ENCODE results near the gene NLN. TPM values are rescaled to one million over a fixed set of nuclear protein-coding genes. Genes with fewer than 3 reads are reported as not detected.
A peak's percentile ranks its signal among the peaks of the same experiment; 100 is the strongest.
"Not testable (repeated sequence)": the region's sequence is repeated elsewhere in the genome, so short reads cannot be mapped to it uniquely, and the experiment has no call there.

The NLN gene
- total RNA-seq, 2 donors from 2014 or later, result 12.7 to 27.8 TPM

GRCh38 chr5:65825408-65826328 lies 103.7 kb downstream of the NLN start:
- no peaks in the 10 kb centered on the region for H3K36me3 Mint-ChIP-seq
- no peak overlapping the region for H3K27ac Mint-ChIP-seq
- no peaks in the 10 kb centered on the region for H3K9me3 Mint-ChIP-seq
- DNase-seq (ENCODE audit: low spot score in 2 of 2) (no peak), ATAC-seq (no peak)

- H3K27ac Mint-ChIP-seq, result no peak overlapping the region
- no peak for ATAC-seq
- no peaks in the 10 kb centered on the region for H3K9me3 Mint-ChIP-seq
- no peaks in the 10 kb centered on the region for H3K36me3 Mint-ChIP-seq
- no peak for DNase-seq (ENCODE audit: low spot score in 2 of 2)
Measured at GRCh38 chr5:65828022-65828896, 106.3 kb downstream of the NLN start.

GRCh38 chr5:65830856-65831255 lies 108.9 kb downstream of the NLN start:
- H3K27ac Mint-ChIP-seq, result no peak overlapping the region
- DNase-seq (ENCODE audit: low spot score in 2 of 2) (no peak), ATAC-seq (no peak)
- no peaks in the 10 kb centered on the region for H3K9me3 Mint-ChIP-seq
- no peaks in the 10 kb centered on the region for H3K36me3 Mint-ChIP-seq

- Mint-ChIP-seq H3K27ac (no peak overlapping the region), H3K36me3 (no peaks in the 10 kb centered on the region), H3K9me3 (no peaks in the 10 kb centered on the region)
- DNase-seq (ENCODE audit: low spot score in 2 of 2) (no peak), ATAC-seq (no peak)
Measured at GRCh38 chr5:65831276-65831675, 109.3 kb downstream of the NLN start.

- Mint-ChIP-seq H3K36me3 (no peaks in the 10 kb centered on the region), H3K27ac (no peak overlapping the region), H3K9me3 (no peaks in the 10 kb centered on the region)
- ATAC-seq, result no peak
- DNase-seq (ENCODE audit: low spot score in 2 of 2), result no peak
Measured at GRCh38 chr5:65832152-65832551, 110.1 kb downstream of the NLN start.

- H3K9me3 Mint-ChIP-seq, result no peaks in the 10 kb centered on the region
- H3K27ac Mint-ChIP-seq, result no peak overlapping the region
- ATAC-seq, result no peak
- DNase-seq (ENCODE audit: low spot score in 2 of 2), result no peak
- H3K36me3 Mint-ChIP-seq, result no peaks in the 10 kb centered on the region
Measured at GRCh38 chr5:65832603-65833228, 110.7 kb downstream of the NLN start.

- H3K36me3 Mint-ChIP-seq, result no peaks in the 10 kb centered on the region
Measured at GRCh38 chr5:65833780-65834179, 111.8 kb downstream of the NLN start.

GRCh38 chr5:65834306-65834705 lies 112.3 kb downstream of the NLN start:
- no peak overlapping the region for H3K27ac Mint-ChIP-seq
- ATAC-seq (no peak), DNase-seq (ENCODE audit: low spot score in 2 of 2) (no peak)
- H3K9me3 Mint-ChIP-seq, result no peaks in the 10 kb centered on the region
- H3K36me3 Mint-ChIP-seq, result no peaks in the 10 kb centered on the region

More at GRCh38 chr5:65833780-65834179, 111.8 kb downstream of the NLN start:
- Mint-ChIP-seq H3K9me3 (no peaks in the 10 kb centered on the region), H3K27ac (no peak overlapping the region)
- ATAC-seq (no peak), DNase-seq (ENCODE audit: low spot score in 2 of 2) (no peak)

GRCh38 chr5:65835191-65835590 lies 113.2 kb downstream of the NLN start:
- no peak overlapping the region for H3K27ac Mint-ChIP-seq
- no peaks in the 10 kb centered on the region for H3K9me3 Mint-ChIP-seq
- DNase-seq (ENCODE audit: low spot score in 2 of 2), result no peak

GRCh38 chr5:65837139-65837538 lies 115.1 kb downstream of the NLN start:
- no peaks in the 10 kb centered on the region for H3K9me3 Mint-ChIP-seq
- H3K36me3 Mint-ChIP-seq, result no peaks in the 10 kb centered on the region
- ATAC-seq, result no peak
- no peak overlapping the region for H3K27ac Mint-ChIP-seq
- no peak for DNase-seq (ENCODE audit: low spot score in 2 of 2)

More at GRCh38 chr5:65835191-65835590, 113.2 kb downstream of the NLN start:
- ATAC-seq, result no peak
- H3K36me3 Mint-ChIP-seq, result no peaks in the 10 kb centered on the region

GRCh38 chr5:65839170-65839569 lies 117.2 kb downstream of the NLN start:
- H3K9me3 Mint-ChIP-seq; H3K36me3 Mint-ChIP-seq; DNase-seq (ENCODE audit: low spot score in 2 of 2); ATAC-seq: not testable (repeated sequence)
- H3K27ac Mint-ChIP-seq, result peak overlapping the region in 1 of 2 donors; percentile 81

- no peak for DNase-seq (ENCODE audit: low spot score in 2 of 2)
- Mint-ChIP-seq H3K36me3 (peaks cover 0 to 5% of the 10 kb centered on the region in 2 donors), H3K27ac (no peak overlapping the region), H3K9me3 (peaks cover 4 to 6% of the 10 kb centered on the region in 2 donors)
- no peak for ATAC-seq
Measured at GRCh38 chr5:65840071-65840470, 118.1 kb downstream of the NLN start.

GRCh38 chr5:65844763-65845162 lies 122.8 kb downstream of the NLN start:
- H3K27ac Mint-ChIP-seq; DNase-seq (ENCODE audit: low spot score in 2 of 2); H3K9me3 Mint-ChIP-seq; H3K36me3 Mint-ChIP-seq; ATAC-seq: not testable (repeated sequence)

GRCh38 chr5:65846101-65846500 lies 124.1 kb downstream of the NLN start:
- no peak overlapping the region for H3K27ac Mint-ChIP-seq
- no peak for ATAC-seq
- H3K36me3 Mint-ChIP-seq, result peaks cover 5 to 10% of the 10 kb centered on the region in 2 donors
- no peak for DNase-seq (ENCODE audit: low spot score in 2 of 2)
- peaks cover 4 to 6% of the 10 kb centered on the region in 2 donors for H3K9me3 Mint-ChIP-seq

- Mint-ChIP-seq H3K36me3 (peaks cover 14 to 19% of the 10 kb centered on the region in 2 donors), H3K9me3 (peaks cover 10 to 12% of the 10 kb centered on the region in 2 donors)
- H3K27ac Mint-ChIP-seq; ATAC-seq; DNase-seq (ENCODE audit: low spot score in 2 of 2): not testable (repeated sequence)
Measured at GRCh38 chr5:65847019-65847418, 125.0 kb downstream of the NLN start.

- not testable (repeated sequence) for DNase-seq (ENCODE audit: low spot score in 2 of 2); H3K27ac Mint-ChIP-seq; ATAC-seq
- Mint-ChIP-seq H3K36me3 (peaks cover 19 to 20% of the 10 kb centered on the region in 2 donors), H3K9me3 (peaks cover 12 to 15% of the 10 kb centered on the region in 2 donors)
Measured at GRCh38 chr5:65849918-65850317, 127.9 kb downstream of the NLN start.

- H3K9me3 Mint-ChIP-seq, result peaks cover 12 to 24% of the 10 kb centered on the region in 2 donors
- no peak overlapping the region for H3K27ac Mint-ChIP-seq
- DNase-seq (ENCODE audit: low spot score in 2 of 2) (no peak), ATAC-seq (no peak)
- H3K36me3 Mint-ChIP-seq, result peaks cover 10 to 24% of the 10 kb centered on the region in 2 donors
Measured at GRCh38 chr5:65854925-65855324, 132.9 kb downstream of the NLN start.
